ENCODE results near the gene IQSEC1. TPM values are rescaled to one million over a fixed set of nuclear protein-coding genes. Genes with fewer than 3 reads are reported as not detected.

The IQSEC1 gene
- total and polyA plus RNA-seq, 10 of the 15 experiments (the other 5 are each of a cell fraction or from before 2014, with no cell fraction given) = 0.92 to 55.2 (median 8.5) TPM

DNA sequence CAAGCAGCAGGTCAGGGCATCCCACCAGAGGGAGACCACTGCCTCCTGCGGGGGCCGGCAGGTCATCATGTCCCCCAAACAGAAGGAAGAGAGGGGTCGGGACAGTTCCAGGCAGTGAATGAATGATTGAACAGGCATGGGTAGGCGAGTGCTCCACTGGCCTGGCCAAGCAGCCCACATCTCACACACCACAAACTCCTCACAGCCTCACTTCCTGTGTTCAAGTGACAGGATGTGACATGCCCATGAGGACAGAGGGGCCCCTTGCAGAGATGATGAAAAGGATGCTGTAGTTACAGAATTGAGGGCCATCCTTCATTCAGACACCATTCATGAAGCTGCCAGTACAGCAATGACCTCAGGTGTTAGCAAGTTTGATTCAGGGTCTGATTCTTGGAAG lies 3.7 kb downstream of the IQSEC1 start (continued):
- TF ChIP-seq, protein P1, sequence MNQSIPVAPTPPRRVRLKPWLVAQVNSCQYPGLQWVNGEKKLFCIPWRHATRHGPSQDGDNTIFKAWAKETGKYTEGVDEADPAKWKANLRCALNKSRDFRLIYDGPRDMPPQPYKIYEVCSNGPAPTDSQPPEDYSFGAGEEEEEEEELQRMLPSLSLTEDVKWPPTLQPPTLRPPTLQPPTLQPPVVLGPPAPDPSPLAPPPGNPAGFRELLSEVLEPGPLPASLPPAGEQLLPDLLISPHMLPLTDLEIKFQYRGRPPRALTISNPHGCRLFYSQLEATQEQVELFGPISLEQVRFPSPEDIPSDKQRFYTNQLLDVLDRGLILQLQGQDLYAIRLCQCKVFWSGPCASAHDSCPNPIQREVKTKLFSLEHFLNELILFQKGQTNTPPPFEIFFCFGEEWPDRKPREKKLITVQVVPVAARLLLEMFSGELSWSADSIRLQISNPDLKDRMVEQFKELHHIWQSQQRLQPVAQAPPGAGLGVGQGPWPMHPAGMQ (IDR thresholded peaks at IDR 0.05; ENCODE audit: borderline replicate concordance) = no peak
- no peak for TF ChIP-seq RAD51 (IDR thresholded peaks at IDR 0.05)
- TF ChIP-seq GABPA (IDR thresholded peaks at IDR 0.05; ENCODE audit: low read depth) = peak; percentile 79
- TF ChIP-seq, protein P2, sequence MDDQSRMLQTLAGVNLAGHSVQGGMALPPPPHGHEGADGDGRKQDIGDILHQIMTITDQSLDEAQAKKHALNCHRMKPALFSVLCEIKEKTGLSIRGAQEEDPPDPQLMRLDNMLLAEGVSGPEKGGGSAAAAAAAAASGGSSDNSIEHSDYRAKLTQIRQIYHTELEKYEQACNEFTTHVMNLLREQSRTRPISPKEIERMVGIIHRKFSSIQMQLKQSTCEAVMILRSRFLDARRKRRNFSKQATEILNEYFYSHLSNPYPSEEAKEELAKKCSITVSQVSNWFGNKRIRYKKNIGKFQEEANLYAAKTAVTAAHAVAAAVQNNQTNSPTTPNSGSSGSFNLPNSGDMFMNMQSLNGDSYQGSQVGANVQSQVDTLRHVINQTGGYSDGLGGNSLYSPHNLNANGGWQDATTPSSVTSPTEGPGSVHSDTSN (IDR thresholded peaks at IDR 0.05; ENCODE audit: insufficient replicate concordance, low read depth, low read length) = peak; percentile 20
- TF ChIP-seq BCL11A (IDR thresholded peaks at IDR 0.05; ENCODE audit: low read depth, low read length) = no peak
- TF ChIP-seq GATAD2B (conservative IDR thresholded peaks at IDR 0.05; ENCODE audit: low read depth) = no peak
- TF ChIP-seq, protein P3, sequence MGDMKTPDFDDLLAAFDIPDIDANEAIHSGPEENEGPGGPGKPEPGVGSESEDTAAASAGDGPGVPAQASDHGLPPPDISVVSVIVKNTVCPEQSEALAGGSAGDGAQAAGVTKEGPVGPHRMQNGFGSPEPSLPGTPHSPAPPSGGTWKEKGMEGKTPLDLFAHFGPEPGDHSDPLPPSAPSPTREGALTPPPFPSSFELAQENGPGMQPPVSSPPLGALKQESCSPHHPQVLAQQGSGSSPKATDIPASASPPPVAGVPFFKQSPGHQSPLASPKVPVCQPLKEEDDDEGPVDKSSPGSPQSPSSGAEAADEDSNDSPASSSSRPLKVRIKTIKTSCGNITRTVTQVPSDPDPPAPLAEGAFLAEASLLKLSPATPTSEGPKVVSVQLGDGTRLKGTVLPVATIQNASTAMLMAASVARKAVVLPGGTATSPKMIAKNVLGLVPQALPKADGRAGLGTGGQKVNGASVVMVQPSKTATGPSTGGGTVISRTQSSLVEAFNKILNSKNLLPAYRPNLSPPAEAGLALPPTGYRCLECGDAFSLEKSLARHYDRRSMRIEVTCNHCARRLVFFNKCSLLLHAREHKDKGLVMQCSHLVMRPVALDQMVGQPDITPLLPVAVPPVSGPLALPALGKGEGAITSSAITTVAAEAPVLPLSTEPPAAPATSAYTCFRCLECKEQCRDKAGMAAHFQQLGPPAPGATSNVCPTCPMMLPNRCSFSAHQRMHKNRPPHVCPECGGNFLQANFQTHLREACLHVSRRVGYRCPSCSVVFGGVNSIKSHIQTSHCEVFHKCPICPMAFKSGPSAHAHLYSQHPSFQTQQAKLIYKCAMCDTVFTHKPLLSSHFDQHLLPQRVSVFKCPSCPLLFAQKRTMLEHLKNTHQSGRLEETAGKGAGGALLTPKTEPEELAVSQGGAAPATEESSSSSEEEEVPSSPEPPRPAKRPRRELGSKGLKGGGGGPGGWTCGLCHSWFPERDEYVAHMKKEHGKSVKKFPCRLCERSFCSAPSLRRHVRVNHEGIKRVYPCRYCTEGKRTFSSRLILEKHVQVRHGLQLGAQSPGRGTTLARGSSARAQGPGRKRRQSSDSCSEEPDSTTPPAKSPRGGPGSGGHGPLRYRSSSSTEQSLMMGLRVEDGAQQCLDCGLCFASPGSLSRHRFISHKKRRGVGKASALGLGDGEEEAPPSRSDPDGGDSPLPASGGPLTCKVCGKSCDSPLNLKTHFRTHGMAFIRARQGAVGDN (IDR thresholded peaks at IDR 0.05) = peak; percentile 63; the same call in 1 of the 2 replicates
- TF ChIP-seq NFYA (IDR thresholded peaks at IDR 0.05; ENCODE audit: borderline replicate concordance, low read depth, low read length) = no peak
- TF ChIP-seq, protein P4, sequence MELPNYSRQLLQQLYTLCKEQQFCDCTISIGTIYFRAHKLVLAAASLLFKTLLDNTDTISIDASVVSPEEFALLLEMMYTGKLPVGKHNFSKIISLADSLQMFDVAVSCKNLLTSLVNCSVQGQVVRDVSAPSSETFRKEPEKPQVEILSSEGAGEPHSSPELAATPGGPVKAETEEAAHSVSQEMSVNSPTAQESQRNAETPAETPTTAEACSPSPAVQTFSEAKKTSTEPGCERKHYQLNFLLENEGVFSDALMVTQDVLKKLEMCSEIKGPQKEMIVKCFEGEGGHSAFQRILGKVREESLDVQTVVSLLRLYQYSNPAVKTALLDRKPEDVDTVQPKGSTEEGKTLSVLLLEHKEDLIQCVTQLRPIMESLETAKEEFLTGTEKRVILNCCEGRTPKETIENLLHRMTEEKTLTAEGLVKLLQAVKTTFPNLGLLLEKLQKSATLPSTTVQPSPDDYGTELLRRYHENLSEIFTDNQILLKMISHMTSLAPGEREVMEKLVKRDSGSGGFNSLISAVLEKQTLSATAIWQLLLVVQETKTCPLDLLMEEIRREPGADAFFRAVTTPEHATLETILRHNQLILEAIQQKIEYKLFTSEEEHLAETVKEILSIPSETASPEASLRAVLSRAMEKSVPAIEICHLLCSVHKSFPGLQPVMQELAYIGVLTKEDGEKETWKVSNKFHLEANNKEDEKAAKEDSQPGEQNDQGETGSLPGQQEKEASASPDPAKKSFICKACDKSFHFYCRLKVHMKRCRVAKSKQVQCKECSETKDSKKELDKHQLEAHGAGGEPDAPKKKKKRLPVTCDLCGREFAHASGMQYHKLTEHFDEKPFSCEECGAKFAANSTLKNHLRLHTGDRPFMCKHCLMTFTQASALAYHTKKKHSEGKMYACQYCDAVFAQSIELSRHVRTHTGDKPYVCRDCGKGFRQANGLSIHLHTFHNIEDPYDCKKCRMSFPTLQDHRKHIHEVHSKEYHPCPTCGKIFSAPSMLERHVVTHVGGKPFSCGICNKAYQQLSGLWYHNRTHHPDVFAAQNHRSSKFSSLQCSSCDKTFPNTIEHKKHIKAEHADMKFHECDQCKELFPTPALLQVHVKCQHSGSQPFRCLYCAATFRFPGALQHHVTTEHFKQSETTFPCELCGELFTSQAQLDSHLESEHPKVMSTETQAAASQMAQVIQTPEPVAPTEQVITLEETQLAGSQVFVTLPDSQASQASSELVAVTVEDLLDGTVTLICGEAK (IDR thresholded peaks at IDR 0.05; ENCODE audit: borderline replicate concordance) = peak; percentile 46; the same call in 1 of the 2 replicates
- peak; percentile 95 for TF ChIP-seq ZNF24 (IDR thresholded peaks at IDR 0.05)
- no peak; the same call in 1 of the 2 replicates for TF ChIP-seq ZBED1 (IDR thresholded peaks at IDR 0.05; ENCODE audit: borderline replicate concordance)
- TF ChIP-seq IKZF1 (conservative IDR thresholded peaks at IDR 0.05) = 0 out of 2 replicates have a peak, but pooled peaks have one; percentile 40
- TF ChIP-seq SMARCA5 (IDR thresholded peaks at IDR 0.05) = 0 out of 2 replicates have a peak, but pooled peaks have one; percentile 28
- TF ChIP-seq ZSCAN29 (IDR thresholded peaks at IDR 0.05) = no peak
- TF ChIP-seq RB1 (IDR thresholded peaks at IDR 0.05; ENCODE audit: borderline replicate concordance) = no peak
- TF ChIP-seq YY1 (IDR thresholded peaks at IDR 0.05; ENCODE audit: low read depth, low read length) = peak; percentile 10; the same call in 1 of the 2 replicates
- TF ChIP-seq, protein P5, sequence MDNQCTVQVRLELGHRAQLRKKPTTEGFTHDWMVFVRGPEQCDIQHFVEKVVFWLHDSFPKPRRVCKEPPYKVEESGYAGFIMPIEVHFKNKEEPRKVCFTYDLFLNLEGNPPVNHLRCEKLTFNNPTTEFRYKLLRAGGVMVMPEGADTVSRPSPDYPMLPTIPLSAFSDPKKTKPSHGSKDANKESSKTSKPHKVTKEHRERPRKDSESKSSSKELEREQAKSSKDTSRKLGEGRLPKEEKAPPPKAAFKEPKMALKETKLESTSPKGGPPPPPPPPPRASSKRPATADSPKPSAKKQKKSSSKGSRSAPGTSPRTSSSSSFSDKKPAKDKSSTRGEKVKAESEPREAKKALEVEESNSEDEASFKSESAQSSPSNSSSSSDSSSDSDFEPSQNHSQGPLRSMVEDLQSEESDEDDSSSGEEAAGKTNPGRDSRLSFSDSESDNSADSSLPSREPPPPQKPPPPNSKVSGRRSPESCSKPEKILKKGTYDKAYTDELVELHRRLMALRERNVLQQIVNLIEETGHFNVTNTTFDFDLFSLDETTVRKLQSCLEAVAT (IDR thresholded peaks at IDR 0.05) = 0 out of 2 replicates have a peak, but pooled peaks have one; percentile 4

All from GM12878 (cell line).